Measurements from ENCODE around the gene MBD3. TPM values are rescaled to one million over a fixed set of nuclear protein-coding genes. Genes with fewer than 3 reads are reported as not detected.

Gene MBD3
- total and polyA plus RNA-seq, 4 donors = 12.4 to 57.6 (median 50.2) TPM

DNA sequence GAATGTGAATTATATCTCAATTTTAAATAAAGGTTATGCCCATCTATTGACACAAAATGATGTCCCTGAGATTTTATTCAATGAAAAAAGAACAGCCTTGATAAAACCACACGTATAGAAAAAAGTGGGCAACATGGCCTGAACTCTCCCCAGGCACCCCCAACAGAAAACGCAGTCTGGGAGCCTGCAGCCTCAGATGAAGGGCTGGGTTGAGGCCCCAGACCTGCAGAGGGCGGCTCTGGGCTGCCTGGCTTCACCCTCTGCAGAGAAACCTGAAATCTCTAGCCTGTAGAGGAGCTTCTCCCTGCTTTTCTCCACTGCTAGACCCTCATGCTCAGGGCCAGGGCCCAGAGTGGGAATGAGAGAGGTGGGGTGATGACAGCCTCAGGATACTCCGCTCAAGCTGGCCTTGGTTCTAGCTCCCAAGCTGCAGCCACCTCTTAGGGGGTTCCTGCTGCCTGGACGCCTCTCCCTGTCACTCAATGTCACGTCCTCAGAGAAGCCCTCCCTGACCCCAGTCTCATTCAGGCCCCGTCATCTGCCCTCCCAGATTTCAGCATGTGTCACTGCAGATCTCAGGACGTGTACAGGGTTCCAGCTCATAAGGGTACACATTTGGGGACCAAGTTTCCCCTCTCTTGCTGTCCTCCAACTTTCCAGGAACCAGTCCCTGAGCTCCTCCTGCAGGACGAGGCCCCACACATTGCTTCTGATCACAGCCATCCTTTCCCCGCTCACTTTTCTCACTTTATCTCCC, 1.8 kb downstream of the MBD3 start:
- Histone ChIP-seq H3K27me3 (ENCODE audit: control insufficient read depth in 4 of 4, insufficient read depth in 4 of 4, low read length in 3 of 4) (no peaks in the 10 kb centered on the region), H3K4me1 (ENCODE audit: control insufficient read depth in 4 of 4, insufficient read depth in 4 of 4, low read length in 3 of 4) (peaks cover 13 to 45% (median 29%) of the 10 kb centered on the region in 4 donors), H3K9me3 (ENCODE audit: control insufficient read depth in 4 of 4, low read length in 3 of 4) (no peaks in the 10 kb centered on the region), H3K4me3 (ENCODE audit: low read depth in 1 of 3, low read length in 3 of 3) (peak overlapping the region in 2 of 3 donors; percentile 77 to 97), H3K9ac (ENCODE audit: low read depth in 1 of 2, low read length in 2 of 2) (peak overlapping the region; percentile 24 to 99), H3K36me3 (ENCODE audit: control insufficient read depth in 4 of 4, insufficient read depth in 3 of 4, low read depth in 1 of 4, low read length in 3 of 4) (peaks cover 0 to 2% (median 0%) of the 10 kb centered on the region in 4 donors), H3K27ac (ENCODE audit: low read depth in 1 of 2, low read length in 2 of 2) (peak overlapping the region; percentile 84 to 96)
- no peak for DNase-seq (ENCODE audit: low spot score)
- TF ChIP-seq JUND (IDR thresholded peaks at IDR 0.05) = no peak
- TF ChIP-seq ZBTB33 (IDR thresholded peaks at IDR 0.05) = no peak
- TF ChIP-seq YY1 (IDR thresholded peaks at IDR 0.05) = no peak
- TF ChIP-seq RAD21 (IDR thresholded peaks at IDR 0.05) = peak in 1 of 2 donors; percentile 20
- 33% methylated on average over 10 of the region's 10 CpGs for WGBS

GRCh38 chr19:1587872-1588271, 4.8 kb downstream of the MBD3 start:
- DNase-seq (ENCODE audit: low spot score) = no peak
- Histone ChIP-seq H3K27ac (ENCODE audit: low read depth in 1 of 2, low read length in 2 of 2) (peak overlapping the region; percentile 9 to 58), H3K9me3 (ENCODE audit: control insufficient read depth in 4 of 4, low read length in 3 of 4) (no peaks in the 10 kb centered on the region), H3K27me3 (ENCODE audit: control insufficient read depth in 4 of 4, insufficient read depth in 4 of 4, low read length in 3 of 4) (no peaks in the 10 kb centered on the region), H3K4me3 (ENCODE audit: low read depth in 1 of 3, low read length in 3 of 3) (no peak overlapping the region), H3K36me3 (ENCODE audit: control insufficient read depth in 4 of 4, insufficient read depth in 3 of 4, low read depth in 1 of 4, low read length in 3 of 4) (peaks cover 0 to 6% (median 6%) of the 10 kb centered on the region in 4 donors), H3K9ac (ENCODE audit: low read depth in 1 of 2, low read length in 2 of 2) (peak overlapping the region; percentile 50 to 53), H3K4me1 (ENCODE audit: control insufficient read depth in 4 of 4, insufficient read depth in 4 of 4, low read length in 3 of 4) (peaks cover 13 to 38% (median 27%) of the 10 kb centered on the region in 4 donors)
- WGBS = 24% methylated on average over 9 of the region's 9 CpGs
- TF ChIP-seq FOXA2 (IDR thresholded peaks at IDR 0.05) (no peak), ZBTB33 (IDR thresholded peaks at IDR 0.05) (no peak), CTCF (IDR thresholded peaks at IDR 0.05; ENCODE audit: low read depth, low read length, missing input control) (no peak), RAD21 (IDR thresholded peaks at IDR 0.05) (no peak), FOXA1 (IDR thresholded peaks at IDR 0.05) (no peak), RXRA (IDR thresholded peaks at IDR 0.05) (peak; percentile 47), HNF4G (IDR thresholded peaks at IDR 0.05) (peak; percentile 73), ATF3 (IDR thresholded peaks at IDR 0.05) (no peak), NR2F2 (IDR thresholded peaks at IDR 0.05) (no peak), MAX (IDR thresholded peaks at IDR 0.05) (no peak), HNF4A (conservative IDR thresholded peaks at IDR 0.05) (peak; percentile 89 to 93), GABPA (IDR thresholded peaks at IDR 0.05 in 1 of 2, conservative IDR thresholded peaks at IDR 0.05 in 1 of 2) (no peak), SP1 (IDR thresholded peaks at IDR 0.05) (peak; percentile 78), YY1 (IDR thresholded peaks at IDR 0.05) (no peak)
- TF ChIP-seq, protein P1, sequence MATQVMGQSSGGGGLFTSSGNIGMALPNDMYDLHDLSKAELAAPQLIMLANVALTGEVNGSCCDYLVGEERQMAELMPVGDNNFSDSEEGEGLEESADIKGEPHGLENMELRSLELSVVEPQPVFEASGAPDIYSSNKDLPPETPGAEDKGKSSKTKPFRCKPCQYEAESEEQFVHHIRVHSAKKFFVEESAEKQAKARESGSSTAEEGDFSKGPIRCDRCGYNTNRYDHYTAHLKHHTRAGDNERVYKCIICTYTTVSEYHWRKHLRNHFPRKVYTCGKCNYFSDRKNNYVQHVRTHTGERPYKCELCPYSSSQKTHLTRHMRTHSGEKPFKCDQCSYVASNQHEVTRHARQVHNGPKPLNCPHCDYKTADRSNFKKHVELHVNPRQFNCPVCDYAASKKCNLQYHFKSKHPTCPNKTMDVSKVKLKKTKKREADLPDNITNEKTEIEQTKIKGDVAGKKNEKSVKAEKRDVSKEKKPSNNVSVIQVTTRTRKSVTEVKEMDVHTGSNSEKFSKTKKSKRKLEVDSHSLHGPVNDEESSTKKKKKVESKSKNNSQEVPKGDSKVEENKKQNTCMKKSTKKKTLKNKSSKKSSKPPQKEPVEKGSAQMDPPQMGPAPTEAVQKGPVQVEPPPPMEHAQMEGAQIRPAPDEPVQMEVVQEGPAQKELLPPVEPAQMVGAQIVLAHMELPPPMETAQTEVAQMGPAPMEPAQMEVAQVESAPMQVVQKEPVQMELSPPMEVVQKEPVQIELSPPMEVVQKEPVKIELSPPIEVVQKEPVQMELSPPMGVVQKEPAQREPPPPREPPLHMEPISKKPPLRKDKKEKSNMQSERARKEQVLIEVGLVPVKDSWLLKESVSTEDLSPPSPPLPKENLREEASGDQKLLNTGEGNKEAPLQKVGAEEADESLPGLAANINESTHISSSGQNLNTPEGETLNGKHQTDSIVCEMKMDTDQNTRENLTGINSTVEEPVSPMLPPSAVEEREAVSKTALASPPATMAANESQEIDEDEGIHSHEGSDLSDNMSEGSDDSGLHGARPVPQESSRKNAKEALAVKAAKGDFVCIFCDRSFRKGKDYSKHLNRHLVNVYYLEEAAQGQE (IDR thresholded peaks at IDR 0.05) = peak; percentile 30
